Smooth muscle cell (in vitro differentiated cells): Measurements from ENCODE around the gene PPM1E. TPM values are rescaled to one million over a fixed set of nuclear protein-coding genes. Genes with fewer than 3 reads are reported as not detected.

ENCODE experiments used
- DNase-seq: peaks from one replicate; lab custom pipeline; 2025; ENCODE audit not compliant: unreplicated experiment; lab: John Stamatoyannopoulos, UW
- H2AFZ ChIP-seq: fragments of 200-600 bp; sonication (generic); 2 replicates; pipeline ENCODE4 v1.6.0; 2016; ENCODE audit warnings: antibody characterized with exemption, low read depth, mild to moderate bottlenecking
- H3F3A ChIP-seq: fragments of 200-600 bp; sonication (generic); 2 replicates; pipeline ENCODE4 v1.6.0; 2017; ENCODE audit warnings: antibody characterized with exemption, low read depth
- H3K27ac ChIP-seq: fragments of 200-600 bp; sonication (generic); 2 replicates; pipeline ENCODE4 v1.5.1; 2016; ENCODE audit warnings: low read depth, mild to moderate bottlenecking
- H3K27me3 ChIP-seq: fragments of 200-600 bp; sonication (generic); 2 replicates; pipeline ENCODE4 v1.6.1; 2016; ENCODE audit warnings: low read depth, mild to moderate bottlenecking
- H3K36me3 ChIP-seq: fragments of 200-600 bp; sonication (generic); 2 replicates; pipeline ENCODE4 v1.5.1; 2016; ENCODE audit warnings: low read depth
- H3K4me1 ChIP-seq: fragments of 200-600 bp; sonication (generic); 2 replicates; pipeline ENCODE4 v1.5.1; 2016; ENCODE audit warnings: low read depth
- H3K4me2 ChIP-seq: fragments of 200-600 bp; sonication (generic); 2 replicates; pipeline ENCODE4 v1.6.0; 2016; ENCODE audit warnings: mild to moderate bottlenecking
- H3K4me3 ChIP-seq: fragments of 200-600 bp; sonication (generic); 2 replicates; pipeline ENCODE4 v1.5.1; 2016; ENCODE audit warnings: mild to moderate bottlenecking
- H3K79me2 ChIP-seq: fragments of 200-600 bp; sonication (generic); 2 replicates; pipeline ENCODE4 v1.6.0; 2016; ENCODE audit warnings: low read depth, mild to moderate bottlenecking
- H3K9ac ChIP-seq: fragments of 200-600 bp; sonication (generic); 2 replicates; pipeline ENCODE4 v1.6.0; 2016; ENCODE audit warnings: low read depth
- H3K9me3 ChIP-seq: fragments of 200-600 bp; sonication (generic); replicated peaks from 2 replicates; pipeline ENCODE4 v1.5.1; 2016; ENCODE audit warnings: low read depth
- H4K20me1 ChIP-seq: fragments of 200-600 bp; sonication (generic); 2 replicates; pipeline ENCODE4 v1.6.0; 2016; ENCODE audit warnings: low read depth
- CTCF ChIP-seq: fragments of 200-600 bp; sonication (generic); IDR thresholded peaks from 2 replicates; pipeline ENCODE4 v1.5.1; 2017; ENCODE audit warnings: borderline replicate concordance, mild to moderate bottlenecking, antibody characterized with exemption; ENCODE audit not compliant: insufficient read depth, poor library complexity, severe bottlenecking
- WGBS: methylation state at CpG from one replicate; pipeline ENCODE4 v1.1.7; 2016; ENCODE audit warnings: low lambda C conversion rate; 5-methylcytosine and 5-hydroxymethylcytosine counted together
- polyA plus RNA-seq: library from polyadenylated mRNA; unstranded; fragments of >200 nt; fragmentation: Nextera tagmentation; extraction: Ambion mirVana; gene quantifications from 2 replicates; pipeline ENCODE4 v1.2.1, GENCODE V29; 2016
- total RNA-seq: library from RNA; depleted of rRNA; stranded (reverse); fragments of >200 nt; gene quantifications from 2 replicates; pipeline ENCODE4 v1.2.3, GENCODE V29; 2014

PPM1E gene
- total and polyA plus RNA-seq, 2 experiments from 2014 or later, result 0.29 to 0.72 TPM

- no peaks in the 10 kb centered on the region for H3K4me1 ChIP-seq
- no peaks in the 10 kb centered on the region for H3F3A ChIP-seq
- no peak overlapping the region for H3K9ac ChIP-seq
- H3K27ac ChIP-seq, result no peak overlapping the region
- no peak overlapping the region for H3K4me2 ChIP-seq
- H4K20me1 ChIP-seq, result no peaks in the 10 kb centered on the region
- H3K9me3 ChIP-seq, result no peaks in the 10 kb centered on the region
- H3K4me3 ChIP-seq, result no peak overlapping the region
- no peak overlapping the region for H2AFZ ChIP-seq
- no peaks in the 10 kb centered on the region for H3K27me3 ChIP-seq
- no peaks in the 10 kb centered on the region for H3K36me3 ChIP-seq
- 92% methylated on average over 1 of the region's 1 CpG for WGBS
- no peaks in the 10 kb centered on the region for H3K79me2 ChIP-seq
- no peak for DNase-seq
- TF ChIP-seq CTCF, result no peak
Measured at GRCh38 chr17:58722274-58722673, 33.4 kb upstream of the PPM1E start.

DNA sequence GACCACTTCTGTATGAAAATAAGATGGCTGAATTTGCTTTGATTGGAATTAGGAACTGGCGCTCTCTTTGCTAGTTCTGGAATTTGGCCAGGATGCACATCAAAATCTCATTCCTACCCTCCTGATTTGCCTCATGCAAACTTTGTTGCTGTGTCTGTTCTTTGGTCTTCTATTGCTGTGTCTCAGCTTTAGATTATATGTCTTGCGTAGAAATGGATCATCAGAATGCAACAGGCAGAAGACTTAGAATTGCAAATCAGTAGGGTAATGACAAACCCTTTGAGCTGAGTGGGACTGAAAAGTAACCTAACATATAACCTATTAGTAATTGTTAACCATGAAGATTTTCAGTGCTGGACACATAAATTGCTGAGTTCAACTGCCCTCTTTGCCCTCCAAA, 33.0 kb upstream of the PPM1E start:
- Histone ChIP-seq H3K27me3 (no peaks in the 10 kb centered on the region), H3K4me2 (no peak overlapping the region), H3K9ac (no peak overlapping the region), H3K9me3 (no peaks in the 10 kb centered on the region), H3K79me2 (no peaks in the 10 kb centered on the region), H3K27ac (no peak overlapping the region), H4K20me1 (no peaks in the 10 kb centered on the region), H3K4me1 (no peaks in the 10 kb centered on the region), H3K4me3 (no peak overlapping the region), H2AFZ (no peak overlapping the region), H3F3A (no peaks in the 10 kb centered on the region), H3K36me3 (no peaks in the 10 kb centered on the region)
- 100% methylated on average over 2 of the region's 2 CpGs for WGBS
- no peak for TF ChIP-seq CTCF
- no peak for DNase-seq

DNA sequence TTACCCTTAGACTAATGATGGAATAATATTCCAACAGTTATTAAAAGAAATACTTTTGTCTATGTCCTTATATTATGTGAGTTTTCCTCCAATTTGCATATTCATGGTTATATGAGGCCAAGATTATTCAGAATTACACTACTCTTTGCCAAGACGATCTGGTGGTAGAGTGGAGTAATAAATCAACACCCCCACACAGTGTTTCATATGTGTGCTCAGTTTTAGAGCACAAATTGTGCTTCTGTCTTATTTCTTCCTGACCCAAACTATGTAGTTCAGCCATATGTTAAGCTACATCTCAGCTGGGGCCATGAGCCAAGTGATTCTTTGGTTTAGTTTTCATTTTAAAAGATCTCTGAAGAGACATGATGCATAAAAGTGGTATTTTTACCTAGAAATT, 26.9 kb upstream of the PPM1E start:
- Histone ChIP-seq H3K9me3 (no peaks in the 10 kb centered on the region), H3K4me1 (no peaks in the 10 kb centered on the region), H3K79me2 (no peaks in the 10 kb centered on the region), H3K9ac (no peak overlapping the region), H4K20me1 (no peaks in the 10 kb centered on the region), H3K4me2 (no peak overlapping the region), H3K27me3 (no peaks in the 10 kb centered on the region), H3K27ac (no peak overlapping the region), H3K36me3 (no peaks in the 10 kb centered on the region), H3K4me3 (no peak overlapping the region), H3F3A (no peaks in the 10 kb centered on the region), H2AFZ (no peak overlapping the region)
- WGBS, result 30% methylated on average over 1 of the region's 1 CpG
- no peak for TF ChIP-seq CTCF
- no peak for DNase-seq

- no peaks in the 10 kb centered on the region for H3K9me3 ChIP-seq
- no peak for TF ChIP-seq CTCF
Measured at GRCh38 chr17:58730937-58731336, 24.7 kb upstream of the PPM1E start.

More at GRCh38 chr17:58730937-58731336, 24.7 kb upstream of the PPM1E start:
- H3K36me3 ChIP-seq, result no peaks in the 10 kb centered on the region
- no peak overlapping the region for H3K27ac ChIP-seq
- H3K9ac ChIP-seq, result no peak overlapping the region
- no peak overlapping the region for H2AFZ ChIP-seq
- no peaks in the 10 kb centered on the region for H4K20me1 ChIP-seq
- no peaks in the 10 kb centered on the region for H3F3A ChIP-seq
- no peak for DNase-seq
- H3K4me2 ChIP-seq, result no peak overlapping the region
- no peaks in the 10 kb centered on the region for H3K79me2 ChIP-seq
- no peak overlapping the region for H3K4me3 ChIP-seq
- no peaks in the 10 kb centered on the region for H3K27me3 ChIP-seq
- no peaks in the 10 kb centered on the region for H3K4me1 ChIP-seq
